ES-I3 (cell line): Measurements from ENCODE around the gene UGT3A2.

Experiments used
- H3K36me3 ChIP-seq: 2 replicates; pipeline ENCODE4 v1.6.1; 2013; ENCODE audit warnings: mild to moderate bottlenecking, low read length, control low read depth, moderate library complexity; ENCODE audit not compliant: insufficient read depth
- H3K4me1 ChIP-seq: 2 replicates; pipeline ENCODE4 v1.6.1; 2013; ENCODE audit warnings: mild to moderate bottlenecking, control low read depth, low read length; ENCODE audit not compliant: insufficient read depth
- H3K9ac ChIP-seq: 2 replicates; pipeline ENCODE4 v1.6.1; 2013; ENCODE audit warnings: low read depth, mild to moderate bottlenecking, low read length, moderate library complexity
- H3K9me3 ChIP-seq: 2 replicates; pipeline ENCODE4 v1.6.1; 2013; ENCODE audit warnings: mild to moderate bottlenecking, low read length, moderate library complexity; ENCODE audit not compliant: control insufficient read depth, insufficient read depth

Gene UGT3A2

DNA sequence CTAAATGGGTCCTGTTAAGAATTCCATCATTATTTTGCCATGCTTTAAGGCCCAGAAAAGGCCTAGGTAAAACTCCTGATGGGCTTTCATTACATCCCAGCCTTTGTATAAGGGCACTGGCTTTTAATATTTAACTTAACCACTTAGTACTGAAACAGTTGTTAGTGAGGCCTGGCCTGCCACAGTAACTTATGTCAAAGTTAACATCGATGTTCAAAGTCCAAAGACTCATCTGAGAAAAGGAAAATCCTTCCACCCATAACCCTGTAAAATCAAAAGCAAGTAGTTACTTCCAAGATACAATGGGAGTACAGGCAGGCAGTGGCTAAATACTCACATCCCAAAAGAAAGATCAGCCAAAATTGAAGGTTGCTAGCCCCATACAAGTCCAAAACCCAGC lies 60.5 kb downstream of the UGT3A2 start:
- Histone ChIP-seq H3K36me3 (no peaks in the 10 kb centered on the region), H3K4me1 (no peaks in the 10 kb centered on the region), H3K9ac (no peak overlapping the region), H3K9me3 (peaks cover 10% of the 10 kb centered on the region)

- Histone ChIP-seq H3K9me3 (no peaks in the 10 kb centered on the region), H3K36me3 (no peaks in the 10 kb centered on the region)
Measured at GRCh38 chr5:36001032-36001431, 65.7 kb downstream of the UGT3A2 start.

DNA sequence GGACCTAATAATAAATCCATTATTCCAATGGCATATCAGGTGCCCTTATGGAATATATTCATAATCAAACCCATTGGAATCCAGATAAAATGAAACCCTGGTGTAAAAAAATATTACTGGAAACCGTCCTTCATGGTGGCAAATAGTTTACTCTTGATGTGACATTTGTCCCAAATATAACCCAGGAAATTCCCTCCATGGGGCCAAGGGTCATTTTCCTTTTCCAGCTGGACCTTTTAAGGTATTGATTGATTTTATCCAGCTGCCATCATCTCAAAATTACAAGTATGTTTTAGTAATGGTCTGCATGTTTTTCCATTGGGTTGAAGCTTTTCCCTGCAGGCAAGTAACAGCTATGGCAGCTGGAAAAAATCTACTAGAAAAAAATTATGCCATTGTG lies 67.1 kb downstream of the UGT3A2 start:
- Histone ChIP-seq H3K9me3 (no peaks in the 10 kb centered on the region), H3K36me3 (no peaks in the 10 kb centered on the region), H3K9ac (no peak overlapping the region), H3K4me1 (no peaks in the 10 kb centered on the region)

More at GRCh38 chr5:36001032-36001431, 65.7 kb downstream of the UGT3A2 start:
- no peaks in the 10 kb centered on the region for H3K4me1 ChIP-seq
- no peak overlapping the region for H3K9ac ChIP-seq

GRCh38 chr5:35996076-35996475 lies 70.6 kb downstream of the UGT3A2 start:
- Histone ChIP-seq H3K4me1 (0 out of 2 replicates have a peak, but pooled peaks cover 3% of the 10 kb centered on the region), H3K36me3 (no peaks in the 10 kb centered on the region), H3K9ac (no peak overlapping the region), H3K9me3 (no peaks in the 10 kb centered on the region)

- Histone ChIP-seq H3K4me1 (0 out of 2 replicates have a peak, but pooled peaks cover 3% of the 10 kb centered on the region), H3K9ac (peak within 1 kb of the TSS; percentile 44; the same call in 1 of the 2 replicates), H3K36me3 (no peaks in the 10 kb centered on the region)
Measured at GRCh38 chr5:35990941-35991611, 75.6 kb downstream of the UGT3A2 start, which contains the start of gene UGT3A1. TSS of gene UGT3A1 (minus strand) at chr5:35991390. CDS start at chr5:35991240, 150 bp downstream.

DNA sequence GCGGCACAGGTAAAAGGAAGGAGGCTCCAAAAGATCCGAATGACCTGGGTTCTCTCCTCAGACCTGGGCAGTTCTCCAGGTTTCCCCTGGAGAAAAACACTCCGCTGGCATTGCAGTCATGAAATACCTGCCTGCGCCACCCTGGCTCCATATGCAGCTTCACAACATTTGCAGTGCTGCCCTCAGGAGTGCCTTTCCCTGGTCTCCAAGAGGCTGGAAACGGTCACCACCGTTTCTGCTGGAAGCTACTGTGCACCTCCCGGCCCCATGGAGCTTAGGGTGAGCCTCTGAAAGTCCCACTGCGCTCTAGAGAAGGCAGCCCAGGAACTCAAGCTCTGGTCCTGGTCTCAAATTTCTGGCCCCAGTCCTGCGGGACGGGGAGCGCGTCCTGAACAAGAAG lies 76.2 kb downstream of the UGT3A2 start:
- 0 out of 2 replicates have a peak, but pooled peaks cover 3% of the 10 kb centered on the region for H3K4me1 ChIP-seq
- no peaks in the 10 kb centered on the region for H3K36me3 ChIP-seq
- no peaks in the 10 kb centered on the region for H3K9me3 ChIP-seq
- H3K9ac ChIP-seq: peak overlapping the region; percentile 44; the same call in 1 of the 2 replicates

More at GRCh38 chr5:35990941-35991611, 75.6 kb downstream of the UGT3A2 start, which contains the start of gene UGT3A1:
- H3K9me3 ChIP-seq: no peaks in the 10 kb centered on the region

DNA sequence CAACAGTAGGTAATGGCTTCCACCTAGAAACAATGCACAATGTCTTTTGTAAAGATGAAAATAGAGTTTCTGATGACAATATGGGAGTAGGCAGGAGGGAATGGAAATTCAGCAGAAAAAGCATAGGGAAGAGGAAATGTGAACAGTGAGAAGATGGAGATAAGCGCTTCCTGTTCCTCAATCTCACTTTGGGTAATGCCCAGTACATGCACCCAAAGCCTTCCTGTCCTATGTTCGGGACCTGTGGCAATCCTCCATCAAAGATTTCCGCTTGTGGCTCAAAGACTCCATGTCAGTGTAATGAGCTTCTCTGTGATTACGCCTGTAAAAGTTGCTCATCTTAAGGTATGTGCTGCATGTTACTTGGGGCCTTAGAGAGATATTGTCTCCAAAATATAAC lies 78.2 kb downstream of the UGT3A2 start:
- Histone ChIP-seq H3K9me3 (no peaks in the 10 kb centered on the region), H3K36me3 (no peaks in the 10 kb centered on the region), H3K4me1 (0 out of 2 replicates have a peak, but pooled peaks cover 3% of the 10 kb centered on the region), H3K9ac (no peak overlapping the region)

- 0 out of 2 replicates have a peak, but pooled peaks cover 3% of the 10 kb centered on the region for H3K4me1 ChIP-seq
- no peaks in the 10 kb centered on the region for H3K36me3 ChIP-seq
- no peaks in the 10 kb centered on the region for H3K9me3 ChIP-seq
- no peak overlapping the region for H3K9ac ChIP-seq
Measured at GRCh38 chr5:35987776-35988175, 78.9 kb downstream of the UGT3A2 start.
